Keratinocyte (primary cell): Measurements from ENCODE around the gene STYK1. TPM values are rescaled to one million over a fixed set of nuclear protein-coding genes. Genes with fewer than 3 reads are reported as not detected.

Source experiments
- DNase-seq: peaks from one replicate; pipeline ENCODE4 v3.0.0-alpha.2; 2011; ENCODE audit warnings: low read depth, missing footprints, low spot score
- FAIRE-seq: peaks from 2 replicates; lab custom pipeline; 2011; peaks lifted over from hg19 to GRCh38; lab: Jason Lieb, UNC
- H2AFZ ChIP-seq: 2 replicates; pipeline ENCODE4 v1.6.0; 2012; ENCODE audit warnings: low read length, control low read depth, inconsistent platforms; ENCODE audit not compliant: control insufficient read depth
- H3K27ac ChIP-seq: 2 replicates; pipeline ENCODE4 v1.5.1; 2011; ENCODE audit warnings: low read length; ENCODE audit not compliant: control insufficient read depth, insufficient read depth
- H3K27me3 ChIP-seq: 3 replicates; pipeline ENCODE4 v1.6.0; 2011; ENCODE audit warnings: low read length; ENCODE audit not compliant: control insufficient read depth, insufficient read depth; ENCODE audit errors: extremely low read depth
- H3K36me3 ChIP-seq, 2 experiments: 2 replicates in 1 of 2; 3 replicates in 1 of 2; pipeline ENCODE4 v1.5.1; 2011; ENCODE audit warnings: low read length in 2 of 2, mild to moderate bottlenecking in 1 of 2; ENCODE audit not compliant: control insufficient read depth in 2 of 2, insufficient read depth in 2 of 2; ENCODE audit errors: extremely low read depth in 1 of 2
- H3K4me1 ChIP-seq: 3 replicates; pipeline ENCODE4 v1.5.1; 2011; ENCODE audit warnings: low read length; ENCODE audit not compliant: control insufficient read depth, insufficient read depth; ENCODE audit errors: extremely low read depth
- H3K4me2 ChIP-seq: 3 replicates; pipeline ENCODE4 v1.6.0; 2011; ENCODE audit warnings: low read depth, low read length; ENCODE audit not compliant: control insufficient read depth, insufficient read depth; ENCODE audit errors: extremely low read depth
- H3K4me3 ChIP-seq, 3 experiments: fragments of 200-600 bp in 1 of 3; sonication (generic) in 1 of 3; 2 replicates in 2 of 3; 3 replicates in 1 of 3; pipeline ENCODE4 v1.5.1; 2011 to 2016; ENCODE audit warnings: low read length in 3 of 3, mild to moderate bottlenecking in 3 of 3, control low read depth in 2 of 3, inconsistent platforms in 1 of 3, low read depth in 1 of 3, mixed read lengths in 1 of 3, mixed run types in 1 of 3, moderate library complexity in 1 of 3; ENCODE audit not compliant: control insufficient read depth in 2 of 3, insufficient read depth in 2 of 3; ENCODE audit errors: extremely low read depth in 1 of 3
- H3K79me2 ChIP-seq: 2 replicates; pipeline ENCODE4 v1.6.0; 2012; ENCODE audit warnings: low read length; ENCODE audit not compliant: control insufficient read depth, insufficient read depth
- H3K9ac ChIP-seq: 3 replicates; pipeline ENCODE4 v1.6.0; 2011; ENCODE audit warnings: low read length; ENCODE audit not compliant: control insufficient read depth, insufficient read depth; ENCODE audit errors: extremely low read depth
- H3K9me1 ChIP-seq: 3 replicates; pipeline ENCODE4 v1.6.0; 2011; ENCODE audit warnings: low read length; ENCODE audit not compliant: control insufficient read depth, insufficient read depth; ENCODE audit errors: extremely low read depth
- H3K9me3 ChIP-seq: 2 replicates; pipeline ENCODE4 v1.5.1; 2012; ENCODE audit warnings: low read depth, low read length; ENCODE audit not compliant: control insufficient read depth
- H4K20me1 ChIP-seq: 3 replicates; pipeline ENCODE4 v1.6.0; 2011; ENCODE audit warnings: low read length; ENCODE audit not compliant: control insufficient read depth, insufficient read depth; ENCODE audit errors: extremely low read depth
- EZH2 ChIP-seq: IDR thresholded peaks from one replicate; pipeline ENCODE4 v1.6.1; 2012; ENCODE audit warnings: inconsistent platforms, mild to moderate bottlenecking, low read length, moderate library complexity
- dilution Hi-C: fragments of 300-500 bp; cut with MboI; formaldehyde crosslinking; loops from one replicate; pipeline ENCODE4 v1.7.0; 2020; ENCODE audit warnings: low sequenced_read_pairs; ENCODE audit not compliant: extremely low pct_ligation_motif_present
- polyA plus RNA-seq, 5 experiments: library from polyadenylated mRNA; depleted of rRNA in 3 of 5; stranded (reverse) in 3 of 5; stranded (forward) in 1 of 5; unstranded in 1 of 5; fragments of >200 nt; gene quantifications; 1 replicate in 1 of 5; 2 replicates in 3 of 5; 3 replicates in 1 of 5; pipeline versions ENCODE4 v1.2.1 to v1.2.3, GENCODE V29; 2011 to 2012; ENCODE audit warnings: missing spikeins in 2 of 5, low read depth in 1 of 5, low replicate concordance in 1 of 5
- TF ChIP-seq, protein P1 (sequence below), 3 experiments: IDR thresholded peaks in 1 of 3; conservative IDR thresholded peaks in 1 of 3; optimal IDR thresholded peaks in 1 of 3; 2 replicates in 2 of 3; 3 replicates in 1 of 3; pipeline versions ENCODE3 to v1.5.1; 2011; ENCODE audit warnings: low read length in 3 of 3, mild to moderate bottlenecking in 3 of 3, moderate library complexity in 2 of 3, control low read depth in 1 of 3, inconsistent platforms in 1 of 3; ENCODE audit not compliant: insufficient read depth in 2 of 3; ENCODE audit errors: extremely low read depth in 1 of 3

The STYK1 gene
- polyA plus RNA-seq, 1 donor (not counting 4 experiments of a cell fraction or from before 2014, with no cell fraction given), result 2.8 TPM

DNA sequence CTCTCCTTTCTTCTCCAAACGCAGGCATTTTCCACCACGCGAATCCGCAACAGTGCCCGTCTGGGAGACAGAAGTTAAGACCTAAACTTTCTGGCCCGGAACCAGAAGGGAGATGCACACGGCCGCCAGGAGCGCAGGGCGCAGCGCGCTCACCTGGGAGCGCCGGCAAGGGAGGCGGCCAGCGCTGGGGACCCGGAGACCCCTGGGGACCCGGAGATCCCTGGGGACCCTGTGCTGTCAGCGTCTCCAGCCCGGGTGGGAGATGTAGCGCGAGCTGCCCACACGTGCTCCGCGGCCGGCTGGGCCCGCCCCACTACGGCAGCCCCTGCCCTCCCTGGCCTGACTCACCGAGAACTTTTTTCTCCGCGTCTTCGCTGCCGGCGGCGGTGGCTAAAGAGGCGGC, 48.7 kb upstream of the STYK1 start:
- Histone ChIP-seq H3K79me2 (peaks cover 56% of the 10 kb centered on the region), H3K4me3 (peak overlapping the region; percentile 75 to 98 (median 97)), H3K9ac (peak overlapping the region; percentile 100), H2AFZ (peak overlapping the region; percentile 41), H3K36me3 (no peaks in the 10 kb centered on the region), H4K20me1 (peaks cover 9% of the 10 kb centered on the region), H3K4me1 (peaks cover 35% of the 10 kb centered on the region), H3K9me1 (no peaks in the 10 kb centered on the region), H3K27ac (peak overlapping the region; percentile 99), H3K27me3 (no peaks in the 10 kb centered on the region), H3K9me3 (no peaks in the 10 kb centered on the region), H3K4me2 (peak overlapping the region; percentile 69)
- DNase-seq (no peak), FAIRE-seq (no peak)
- no peak for TF ChIP-seq EZH2
- TF ChIP-seq, protein P1, sequence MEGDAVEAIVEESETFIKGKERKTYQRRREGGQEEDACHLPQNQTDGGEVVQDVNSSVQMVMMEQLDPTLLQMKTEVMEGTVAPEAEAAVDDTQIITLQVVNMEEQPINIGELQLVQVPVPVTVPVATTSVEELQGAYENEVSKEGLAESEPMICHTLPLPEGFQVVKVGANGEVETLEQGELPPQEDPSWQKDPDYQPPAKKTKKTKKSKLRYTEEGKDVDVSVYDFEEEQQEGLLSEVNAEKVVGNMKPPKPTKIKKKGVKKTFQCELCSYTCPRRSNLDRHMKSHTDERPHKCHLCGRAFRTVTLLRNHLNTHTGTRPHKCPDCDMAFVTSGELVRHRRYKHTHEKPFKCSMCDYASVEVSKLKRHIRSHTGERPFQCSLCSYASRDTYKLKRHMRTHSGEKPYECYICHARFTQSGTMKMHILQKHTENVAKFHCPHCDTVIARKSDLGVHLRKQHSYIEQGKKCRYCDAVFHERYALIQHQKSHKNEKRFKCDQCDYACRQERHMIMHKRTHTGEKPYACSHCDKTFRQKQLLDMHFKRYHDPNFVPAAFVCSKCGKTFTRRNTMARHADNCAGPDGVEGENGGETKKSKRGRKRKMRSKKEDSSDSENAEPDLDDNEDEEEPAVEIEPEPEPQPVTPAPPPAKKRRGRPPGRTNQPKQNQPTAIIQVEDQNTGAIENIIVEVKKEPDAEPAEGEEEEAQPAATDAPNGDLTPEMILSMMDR (optimal IDR thresholded peaks at IDR 0.05 in 1 of 3, IDR thresholded peaks at IDR 0.05 in 1 of 3, conservative IDR thresholded peaks at IDR 0.05 in 1 of 3; ENCODE audit: extremely low read depth in 1 of 3, insufficient read depth in 2 of 3, low read length in 3 of 3), result peak in 1 of 3 experiments; percentile 48
- dilution Hi-C loops, result no loop called here

DNA sequence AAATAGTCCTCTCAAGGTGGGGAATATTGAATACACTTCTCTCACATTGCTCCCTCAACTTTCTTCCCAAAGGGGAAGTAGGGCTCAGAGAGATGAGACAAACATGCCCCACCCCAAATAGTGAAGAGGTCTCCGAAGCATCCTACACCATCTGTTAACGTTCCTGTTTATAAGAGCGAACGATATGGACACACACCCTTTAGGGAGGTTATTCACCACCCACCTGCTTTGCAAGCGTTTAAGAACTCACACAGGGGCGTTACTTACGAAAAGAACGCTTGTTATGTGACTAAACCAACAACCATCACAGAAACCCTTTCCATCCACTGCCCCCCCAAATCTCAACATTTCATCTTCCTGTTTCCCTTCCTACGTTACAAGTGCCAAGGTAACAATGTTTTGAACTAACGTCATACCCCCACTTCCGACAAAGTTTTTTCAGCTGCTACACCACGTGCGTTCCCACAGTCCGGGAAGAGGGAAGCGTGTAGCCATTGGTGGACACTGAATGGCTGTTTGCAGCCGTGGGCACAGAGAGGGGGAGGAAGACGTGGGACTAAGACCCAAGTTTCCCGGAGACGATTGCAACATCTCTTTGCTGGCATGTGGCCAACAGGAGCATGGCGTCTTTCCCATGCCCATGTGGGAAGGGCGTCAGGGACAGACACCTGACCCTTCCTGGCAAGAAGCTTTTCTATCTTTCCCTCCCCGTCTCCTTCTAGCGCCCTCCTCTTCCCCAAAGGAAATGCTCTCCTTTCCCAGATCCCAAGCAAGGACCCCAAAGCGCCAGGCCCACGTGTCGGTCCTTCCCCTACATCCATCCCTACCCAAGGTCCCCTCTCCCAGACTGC, 48.0 kb upstream of the STYK1 start:
- H3K9me1 ChIP-seq, result no peaks in the 10 kb centered on the region
- H3K79me2 ChIP-seq, result peaks cover 56% of the 10 kb centered on the region
- DNase-seq, result no peak
- no peak for TF ChIP-seq EZH2
- TF ChIP-seq, protein P1 (optimal IDR thresholded peaks at IDR 0.05 in 1 of 3, IDR thresholded peaks at IDR 0.05 in 1 of 3, conservative IDR thresholded peaks at IDR 0.05 in 1 of 3; ENCODE audit: extremely low read depth in 1 of 3, insufficient read depth in 2 of 3, low read length in 3 of 3), result no peak
- peak overlapping the region; percentile 99 for H3K27ac ChIP-seq
- H3K9me3 ChIP-seq, result no peaks in the 10 kb centered on the region
- H4K20me1 ChIP-seq, result peaks cover 9% of the 10 kb centered on the region
- H3K9ac ChIP-seq, result peak overlapping the region; percentile 100
- peak overlapping the region; percentile 75 to 98 (median 97) for H3K4me3 ChIP-seq
- peaks cover 42% of the 10 kb centered on the region for H3K4me1 ChIP-seq
- peak; percentile 91 for FAIRE-seq
- no peaks in the 10 kb centered on the region for H3K36me3 ChIP-seq
- H2AFZ ChIP-seq, result peak overlapping the region; percentile 41
- no peaks in the 10 kb centered on the region for H3K27me3 ChIP-seq
- dilution Hi-C loops, result no loop called here
- H3K4me2 ChIP-seq, result peak overlapping the region; percentile 69
